ENCODE data around the gene MYT1. TPM values are rescaled to one million over a fixed set of nuclear protein-coding genes. Genes with fewer than 3 reads are reported as not detected.

The MYT1 gene
- polyA plus RNA-seq, 4 donors: 0.63 to 0.77 TPM; not detected in 2

DNA sequence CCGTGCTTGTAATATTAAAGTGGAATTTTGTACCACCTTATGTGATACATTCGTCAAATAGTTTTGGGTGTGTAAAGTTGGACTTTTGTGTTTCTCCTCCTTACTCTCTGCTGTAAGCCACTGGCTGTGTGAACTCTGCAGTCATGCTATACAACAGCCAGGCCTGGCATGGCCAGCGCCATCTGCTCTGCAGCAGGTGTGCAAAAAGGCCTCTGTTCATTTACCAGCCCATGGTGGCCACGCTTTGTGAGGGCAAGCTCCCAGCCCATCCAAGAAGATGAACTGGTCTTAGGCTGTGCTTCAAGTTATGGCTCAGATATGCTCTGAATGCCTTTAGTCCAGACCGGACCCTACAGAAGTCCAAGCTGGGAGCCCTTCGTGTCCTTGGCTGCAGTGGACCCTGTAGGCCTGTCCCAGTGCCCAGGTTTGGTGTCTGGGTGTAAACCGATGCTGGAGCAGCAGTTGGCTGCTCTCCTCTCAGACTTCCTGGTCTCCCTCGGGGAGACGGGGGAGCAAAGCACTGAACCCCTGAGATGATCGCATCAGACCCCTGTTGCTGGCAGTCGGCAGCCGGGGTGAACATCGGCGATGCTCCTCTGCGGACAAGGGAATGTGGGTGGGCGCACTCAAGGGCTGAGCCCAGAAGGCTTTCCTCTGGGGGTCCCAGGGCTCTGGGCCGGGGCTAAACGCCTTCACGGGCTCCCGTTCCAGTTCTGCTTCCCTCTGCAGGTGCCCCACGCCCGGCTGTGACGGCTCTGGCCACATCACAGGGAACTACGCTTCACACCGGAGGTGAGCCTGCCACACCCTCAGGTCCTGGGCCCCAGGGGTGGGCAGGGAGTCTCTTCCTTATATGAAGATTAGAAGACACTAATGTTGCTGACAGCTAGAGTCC is 62.7 kb downstream of the MYT1 start:
- no peak for FAIRE-seq

GRCh38 chr20:64228086-64228653 is 63.9 kb downstream of the MYT1 start:
- Histone ChIP-seq H3K36me3 (ENCODE audit: control insufficient read depth in 3 of 3, insufficient read depth in 2 of 3, low read depth in 1 of 3, low read length in 3 of 3) (peaks cover 0 to 3% (median 0%) of the 10 kb centered on the region in 3 donors), H3K4me1 (ENCODE audit: control insufficient read depth in 3 of 3, insufficient read depth in 2 of 3, low read depth in 1 of 3, low read length in 2 of 3) (peaks cover 0 to 58% (median 0%) of the 10 kb centered on the region in 3 donors), H3K27me3 (ENCODE audit: control insufficient read depth in 3 of 3, insufficient read depth in 3 of 3, low read length in 3 of 3) (no peaks in the 10 kb centered on the region), H3K9me3 (ENCODE audit: control insufficient read depth in 2 of 2, insufficient read depth in 1 of 2, low read depth in 1 of 2, low read length in 1 of 2) (no peaks in the 10 kb centered on the region), H3K27ac (ENCODE audit: low read depth in 1 of 3, low read length in 2 of 3) (no peak overlapping the region), H3K4me3 (ENCODE audit: low read depth in 1 of 3, low read length in 3 of 3) (no peak overlapping the region)
- FAIRE-seq: no peak
- WGBS, 3 donors: 88 to 90% (median 88%) methylated on average over 8 of the region's 8 CpGs
- DNase-seq: no peak

More for the DNA sequence above, 62.7 kb downstream of the MYT1 start:
- peak in 1 of 2 donors; percentile 68 for DNase-seq
- no peak overlapping the region for H3K4me3 ChIP-seq (ENCODE audit: low read depth in 1 of 3, low read length in 3 of 3)
- 68 to 78% (median 72%) methylated on average over 23 to 25 of the region's 25 CpGs for WGBS, 3 donors
- peaks cover 0 to 70% (median 0%) of the 10 kb centered on the region in 3 donors for H3K4me1 ChIP-seq (ENCODE audit: control insufficient read depth in 3 of 3, insufficient read depth in 2 of 3, low read depth in 1 of 3, low read length in 2 of 3)
- no peak overlapping the region for H3K27ac ChIP-seq (ENCODE audit: low read depth in 1 of 3, low read length in 2 of 3)
- no peaks in the 10 kb centered on the region for H3K9me3 ChIP-seq (ENCODE audit: control insufficient read depth in 2 of 2, insufficient read depth in 1 of 2, low read depth in 1 of 2, low read length in 1 of 2)
- H3K27me3 ChIP-seq (ENCODE audit: control insufficient read depth in 3 of 3, insufficient read depth in 3 of 3, low read length in 3 of 3): no peaks in the 10 kb centered on the region
- H3K36me3 ChIP-seq (ENCODE audit: control insufficient read depth in 3 of 3, insufficient read depth in 2 of 3, low read depth in 1 of 3, low read length in 3 of 3): peaks cover 0 to 3% (median 0%) of the 10 kb centered on the region in 3 donors

- Histone ChIP-seq H3K27ac (ENCODE audit: low read depth in 1 of 3, low read length in 2 of 3) (peak overlapping the region in 1 of 3 donors; percentile 70), H3K4me3 (ENCODE audit: low read depth in 1 of 3, low read length in 3 of 3) (no peak overlapping the region), H3K36me3 (ENCODE audit: control insufficient read depth in 3 of 3, insufficient read depth in 2 of 3, low read depth in 1 of 3, low read length in 3 of 3) (peaks cover 0 to 3% (median 0%) of the 10 kb centered on the region in 3 donors), H3K27me3 (ENCODE audit: control insufficient read depth in 3 of 3, insufficient read depth in 3 of 3, low read length in 3 of 3) (no peaks in the 10 kb centered on the region), H3K4me1 (ENCODE audit: control insufficient read depth in 3 of 3, insufficient read depth in 2 of 3, low read depth in 1 of 3, low read length in 2 of 3) (peaks cover 0 to 50% (median 0%) of the 10 kb centered on the region in 3 donors), H3K9me3 (ENCODE audit: control insufficient read depth in 2 of 2, insufficient read depth in 1 of 2, low read depth in 1 of 2, low read length in 1 of 2) (no peaks in the 10 kb centered on the region)
- 42 to 62% (median 50%) methylated on average over 14 of the region's 14 CpGs for WGBS, 3 donors
- no peak for DNase-seq
- no peak for FAIRE-seq
Measured at GRCh38 chr20:64228751-64229506, 64.7 kb downstream of the MYT1 start.

DNA sequence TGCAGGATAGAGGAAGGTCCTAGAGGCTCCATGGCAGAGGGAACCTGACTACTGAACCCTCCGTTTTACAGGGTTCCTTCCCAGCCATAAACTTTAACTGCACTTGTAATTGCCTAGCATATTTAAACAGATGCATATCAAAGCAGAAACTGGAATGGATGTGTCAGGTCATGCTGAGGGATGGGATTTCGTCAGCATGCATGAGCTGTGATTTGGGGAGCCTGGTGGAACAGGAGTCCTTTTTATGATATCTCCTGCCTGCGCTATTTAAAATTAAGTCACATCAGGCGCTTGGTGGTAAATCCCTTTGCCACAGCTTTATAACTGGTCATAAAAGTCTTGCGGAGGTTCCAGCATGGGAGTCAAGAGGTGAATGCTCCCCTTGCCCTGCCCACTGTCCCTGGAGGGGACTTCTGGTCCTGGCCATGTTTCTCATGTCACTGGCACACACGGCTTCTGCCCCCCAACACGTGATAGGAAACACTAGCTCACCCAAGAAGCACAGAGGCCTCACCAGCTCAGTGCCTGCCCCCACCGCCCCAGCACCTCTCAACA is 65.3 kb downstream of the MYT1 start:
- no peak for FAIRE-seq
- peak; percentile 15 to 88 for DNase-seq
- peaks cover 0 to 44% (median 0%) of the 10 kb centered on the region in 3 donors for H3K4me1 ChIP-seq (ENCODE audit: control insufficient read depth in 3 of 3, insufficient read depth in 2 of 3, low read depth in 1 of 3, low read length in 2 of 3)
- 22 to 55% (median 50%) methylated on average over 8 of the region's 8 CpGs for WGBS, 3 donors
- H3K27ac ChIP-seq (ENCODE audit: low read depth in 1 of 3, low read length in 2 of 3): peak overlapping the region in 1 of 3 donors; percentile 70
- H3K27me3 ChIP-seq (ENCODE audit: control insufficient read depth in 3 of 3, insufficient read depth in 3 of 3, low read length in 3 of 3): no peaks in the 10 kb centered on the region
- H3K4me3 ChIP-seq (ENCODE audit: low read depth in 1 of 3, low read length in 3 of 3): no peak overlapping the region
- H3K36me3 ChIP-seq (ENCODE audit: control insufficient read depth in 3 of 3, insufficient read depth in 2 of 3, low read depth in 1 of 3, low read length in 3 of 3): peaks cover 0 to 3% (median 0%) of the 10 kb centered on the region in 3 donors
- no peaks in the 10 kb centered on the region for H3K9me3 ChIP-seq (ENCODE audit: control insufficient read depth in 2 of 2, insufficient read depth in 1 of 2, low read depth in 1 of 2, low read length in 1 of 2)

GRCh38 chr20:64230461-64231145 is 66.4 kb downstream of the MYT1 start:
- Histone ChIP-seq H3K4me3 (ENCODE audit: low read depth in 1 of 3, low read length in 3 of 3) (no peak overlapping the region), H3K9me3 (ENCODE audit: control insufficient read depth in 2 of 2, insufficient read depth in 1 of 2, low read depth in 1 of 2, low read length in 1 of 2) (no peaks in the 10 kb centered on the region), H3K4me1 (ENCODE audit: control insufficient read depth in 3 of 3, insufficient read depth in 2 of 3, low read depth in 1 of 3, low read length in 2 of 3) (peaks cover 0 to 34% (median 0%) of the 10 kb centered on the region in 3 donors), H3K27ac (ENCODE audit: low read depth in 1 of 3, low read length in 2 of 3) (no peak overlapping the region), H3K27me3 (ENCODE audit: control insufficient read depth in 3 of 3, insufficient read depth in 3 of 3, low read length in 3 of 3) (no peaks in the 10 kb centered on the region), H3K36me3 (ENCODE audit: control insufficient read depth in 3 of 3, insufficient read depth in 2 of 3, low read depth in 1 of 3, low read length in 3 of 3) (no peaks in the 10 kb centered on the region)
- FAIRE-seq (no peak), DNase-seq (no peak)
- 90 to 92% (median 91%) methylated on average over 17 to 22 of the region's 22 CpGs for WGBS, 3 donors

GRCh38 chr20:64231621-64232550 is 67.6 kb downstream of the MYT1 start:
- Histone ChIP-seq H3K4me1 (ENCODE audit: control insufficient read depth in 3 of 3, insufficient read depth in 2 of 3, low read depth in 1 of 3, low read length in 2 of 3) (peaks cover 0 to 37% (median 0%) of the 10 kb centered on the region in 3 donors), H3K4me3 (ENCODE audit: low read depth in 1 of 3, low read length in 3 of 3) (no peak overlapping the region), H3K9me3 (ENCODE audit: control insufficient read depth in 2 of 2, insufficient read depth in 1 of 2, low read depth in 1 of 2, low read length in 1 of 2) (no peaks in the 10 kb centered on the region), H3K36me3 (ENCODE audit: control insufficient read depth in 3 of 3, insufficient read depth in 2 of 3, low read depth in 1 of 3, low read length in 3 of 3) (no peaks in the 10 kb centered on the region), H3K27ac (ENCODE audit: low read depth in 1 of 3, low read length in 2 of 3) (no peak overlapping the region), H3K27me3 (ENCODE audit: control insufficient read depth in 3 of 3, insufficient read depth in 3 of 3, low read length in 3 of 3) (no peaks in the 10 kb centered on the region)
- no peak for FAIRE-seq
- no peak for DNase-seq
- 90 to 94% (median 93%) methylated on average over 27 of the region's 27 CpGs for WGBS, 3 donors

- no peaks in the 10 kb centered on the region for H3K9me3 ChIP-seq (ENCODE audit: control insufficient read depth in 2 of 2, insufficient read depth in 1 of 2, low read depth in 1 of 2, low read length in 1 of 2)
- no peaks in the 10 kb centered on the region for H3K36me3 ChIP-seq (ENCODE audit: control insufficient read depth in 3 of 3, insufficient read depth in 2 of 3, low read depth in 1 of 3, low read length in 3 of 3)
- WGBS, 3 donors: 52 to 58% (median 55%) methylated on average over 3 of the region's 3 CpGs
- no peaks in the 10 kb centered on the region for H3K27me3 ChIP-seq (ENCODE audit: control insufficient read depth in 3 of 3, insufficient read depth in 3 of 3, low read length in 3 of 3)
- FAIRE-seq (no peak), DNase-seq (no peak)
- H3K4me3 ChIP-seq (ENCODE audit: low read depth in 1 of 3, low read length in 3 of 3): no peak overlapping the region
- peaks cover 0 to 28% (median 0%) of the 10 kb centered on the region in 3 donors for H3K4me1 ChIP-seq (ENCODE audit: control insufficient read depth in 3 of 3, insufficient read depth in 2 of 3, low read depth in 1 of 3, low read length in 2 of 3)
- H3K27ac ChIP-seq (ENCODE audit: low read depth in 1 of 3, low read length in 2 of 3): no peak overlapping the region
Measured at GRCh38 chr20:64232794-64233193, 68.5 kb downstream of the MYT1 start.

All from small intestine (tissue), 7 donors.